H1 (cell line): Measurements from ENCODE around the gene PLB1. TPM values are rescaled to one million over a fixed set of nuclear protein-coding genes. Genes with fewer than 3 reads are reported as not detected.

Experiments
- CHD1 ChIP-seq: IDR thresholded peaks from 2 replicates; pipeline ENCODE4 v1.6.1; 2012; ENCODE audit warnings: low read depth, low read length, improper control_type of control experiment
- POU5F1 ChIP-seq: IDR thresholded peaks from 2 replicates; pipeline ENCODE4 v1.6.1; 2011; ENCODE audit warnings: low read depth, mild to moderate bottlenecking, low read length, moderate library complexity
- polyA plus RNA-seq, 7 experiments: library from polyadenylated mRNA; depleted of rRNA in 3 of 7; stranded (reverse) in 5 of 7; unstranded in 2 of 7; fragments of >200 nt in 5 of 7; fragments of 200-250 nt in 2 of 7; gene quantifications; 1 replicate in 5 of 7; 2 replicates in 1 of 7; 4 replicates in 1 of 7; pipeline versions ENCODE4 v1.2.1 to v1.2.3, GENCODE V29; 2011 to 2013; ENCODE audit warnings: missing spikeins in 2 of 7, mixed read lengths in 2 of 7
- total RNA-seq: library from RNA; stranded (reverse); fragmentation: NEBNext Ultra II Directional; extraction: Animal tissue kit (Norgen Biotek cat#: 25700); gene quantifications from 2 replicates; pipeline ENCODE4 v1.2.1, GENCODE V29; 2021

The PLB1 gene
- total and polyA plus RNA-seq, 2 of the 8 experiments (the other 6 are each of a cell fraction or from before 2014, with no cell fraction given), result 0.20 to 0.36 TPM

- TF ChIP-seq CHD1 (no peak), POU5F1 (no peak)
Observed at GRCh38 chr2:28633746-28634145, 137.9 kb downstream of the PLB1 start (continued).
